Vagina (tissue), 2 donors: ENCODE results near the gene FXYD6. TPM values are rescaled to one million over a fixed set of nuclear protein-coding genes. Genes with fewer than 3 reads are reported as not detected.

Experiments
- DNase-seq, 2 donors: peaks; one replicate each; pipeline ENCODE4 v3.0.0-alpha.2; 2017; ENCODE audit errors: extremely low spot score in 2 of 2
- H3K27ac ChIP-seq: fragments of 200-600 bp; sonication (generic); one replicate; pipeline ENCODE4 v1.5.1; 2019
- H3K27me3 ChIP-seq: fragments of 200-600 bp; sonication (generic); one replicate; pipeline ENCODE4 v1.5.1; 2019
- H3K36me3 ChIP-seq, 2 donors: fragments of 200-600 bp; sonication (generic); one replicate each; pipeline ENCODE4 v1.5.1; 2017 to 2019
- H3K4me1 ChIP-seq: fragments of 200-600 bp; sonication (generic); one replicate; pipeline ENCODE4 v1.5.1; 2019
- H3K4me3 ChIP-seq, 2 donors: fragments of 200-600 bp; sonication (generic); 1 replicate in 1 of 2; 2 replicates in 1 of 2; pipeline ENCODE4 v1.5.1; 2016 to 2019
- H3K9me3 ChIP-seq: fragments of 200-600 bp; sonication (generic); one replicate; pipeline ENCODE4 v1.5.1; 2019
- CTCF ChIP-seq, 3 experiments: fragments of 450-650 bp in 2 of 3; fragments of 200-600 bp in 1 of 3; sonication (generic) in 1 of 3; IDR thresholded peaks; one replicate each; pipeline ENCODE4 v1.5.1; 2017 to 2019; ENCODE audit warnings: antibody characterized with exemption in 3 of 3, mild to moderate bottlenecking in 2 of 3, moderate library complexity in 2 of 3
- POLR2A ChIP-seq, 2 donors: fragments of 450-650 bp; IDR thresholded peaks; one replicate each; pipeline ENCODE4 v1.6.1; 2017; ENCODE audit warnings: antibody characterized with exemption in 2 of 2, mild to moderate bottlenecking in 2 of 2, moderate library complexity in 2 of 2
- POLR2AphosphoS5 ChIP-seq, 2 donors: sonication (generic); formaldehyde crosslinking; IDR thresholded peaks; one replicate each; pipeline ENCODE4 v1.9.0; 2017; ENCODE audit warnings: antibody characterized with exemption in 2 of 2, mild to moderate bottlenecking in 2 of 2, low read depth in 1 of 2; ENCODE audit not compliant: insufficient read depth in 1 of 2
- intact Hi-C: fragments of 100-400 bp; cut with DNase I; formaldehyde crosslinking; loops from one replicate; pipeline ENCODE4 v1.15.1; 2023
- total RNA-seq: library from RNA; depleted of rRNA; stranded (reverse); fragments of >200 nt; gene quantifications from one replicate; pipeline ENCODE4 v1.2.3, GENCODE V29; 2016

FXYD6 gene
- total RNA-seq, 1 donor from 2014 or later: 75.4 TPM

GRCh38 chr11:117821431-117821830 is 55.0 kb downstream of the FXYD6 start:
- Histone ChIP-seq H3K9me3 (no peaks in the 10 kb centered on the region), H3K4me3 (no peak overlapping the region), H3K36me3 (no peaks in the 10 kb centered on the region), H3K4me1 (peaks cover 36% of the 10 kb centered on the region), H3K27ac (no peak overlapping the region), H3K27me3 (no peaks in the 10 kb centered on the region)
- intact Hi-C loops: no loop called here
- no peak for TF ChIP-seq POLR2AphosphoS5 (IDR thresholded peaks at IDR 0.05; ENCODE audit: insufficient read depth in 1 of 2, low read depth in 1 of 2)
- TF ChIP-seq CTCF (IDR thresholded peaks at IDR 0.05): no peak
- no peak for TF ChIP-seq POLR2A (IDR thresholded peaks at IDR 0.05)
- DNase-seq: no peak

- no peaks in the 10 kb centered on the region for H3K9me3 ChIP-seq
- intact Hi-C loops: no loop called here
- DNase-seq: no peak
- TF ChIP-seq POLR2A (IDR thresholded peaks at IDR 0.05) (no peak), POLR2AphosphoS5 (IDR thresholded peaks at IDR 0.05; ENCODE audit: insufficient read depth in 1 of 2, low read depth in 1 of 2) (no peak), CTCF (IDR thresholded peaks at IDR 0.05) (no peak)
- H3K36me3 ChIP-seq: no peaks in the 10 kb centered on the region
- no peak overlapping the region for H3K4me3 ChIP-seq
- H3K4me1 ChIP-seq: peaks cover 43% of the 10 kb centered on the region
- H3K27ac ChIP-seq: no peak overlapping the region
- no peaks in the 10 kb centered on the region for H3K27me3 ChIP-seq
Observed at GRCh38 chr11:117820516-117820915, 55.9 kb downstream of the FXYD6 start.

- Histone ChIP-seq H3K4me1 (peaks cover 43% of the 10 kb centered on the region), H3K4me3 (no peak overlapping the region), H3K27me3 (no peaks in the 10 kb centered on the region), H3K36me3 (no peaks in the 10 kb centered on the region), H3K27ac (no peak overlapping the region), H3K9me3 (no peaks in the 10 kb centered on the region)
- DNase-seq: no peak
- TF ChIP-seq CTCF (IDR thresholded peaks at IDR 0.05) (no peak), POLR2AphosphoS5 (IDR thresholded peaks at IDR 0.05; ENCODE audit: insufficient read depth in 1 of 2, low read depth in 1 of 2) (no peak), POLR2A (IDR thresholded peaks at IDR 0.05) (no peak)
- intact Hi-C loops: no loop called here
Observed at GRCh38 chr11:117820071-117820470, 56.4 kb downstream of the FXYD6 start.

- H3K27me3 ChIP-seq: no peaks in the 10 kb centered on the region
Observed at GRCh38 chr11:117819096-117820040, 57.1 kb downstream of the FXYD6 start.

More at GRCh38 chr11:117819096-117820040, 57.1 kb downstream of the FXYD6 start:
- no peak for DNase-seq
- Histone ChIP-seq H3K9me3 (no peaks in the 10 kb centered on the region), H3K27ac (no peak overlapping the region), H3K4me1 (peaks cover 45% of the 10 kb centered on the region), H3K4me3 (no peak overlapping the region), H3K36me3 (no peaks in the 10 kb centered on the region)
- intact Hi-C loops: loop anchor here (10.0 kb wide), 1 partner anchor 395 kb away; no protein-coding TSS in a partner anchor
- TF ChIP-seq CTCF (IDR thresholded peaks at IDR 0.05) (peak in 2 of 3 experiments; percentile 5 to 26), POLR2A (IDR thresholded peaks at IDR 0.05) (no peak)
